ENCODE data around the gene CBLB.

The CBLB gene

DNA sequence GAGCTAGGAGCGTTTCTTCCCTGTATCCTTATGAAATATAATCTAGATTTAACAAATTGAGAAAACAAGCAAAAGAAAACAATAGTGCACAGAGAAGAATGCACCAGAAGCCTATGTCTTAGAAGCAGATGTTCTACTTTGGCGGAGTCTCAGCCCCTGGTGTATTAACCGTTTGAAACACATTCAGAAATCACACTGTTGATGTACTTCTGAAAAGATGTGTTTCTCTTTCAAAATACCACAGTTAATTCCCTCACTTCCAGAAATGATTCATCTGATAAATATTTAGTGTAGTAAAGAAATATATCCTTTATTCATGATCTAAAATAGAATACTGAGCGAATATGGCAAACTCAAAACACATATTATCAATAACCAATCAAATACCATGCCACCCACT is 77.7 kb downstream of the CBLB start:
- Histone ChIP-seq H3K4me3 (ENCODE audit: low read depth, low read length) (no peak overlapping the region), H3K4me1 (ENCODE audit: control insufficient read depth, insufficient read depth, low read length) (no peaks in the 10 kb centered on the region), H3K27ac (ENCODE audit: extremely low read depth, low read depth, low read length) (no peak overlapping the region), H3K36me3 (ENCODE audit: control insufficient read depth in 2 of 2, insufficient read depth in 1 of 2, low read length in 2 of 2) (no peaks in the 10 kb centered on the region), H3K9me3 (ENCODE audit: control insufficient read depth, insufficient read depth, low read depth, low read length) (no peaks in the 10 kb centered on the region)
- ChIA-PET POLR2A (interaction anchor here (0.6 kb wide), 1 partner anchor 15 kb away, joined by 4 read pairs; no protein-coding TSS in a partner anchor), CTCF (no interaction called here)
- TF ChIP-seq, protein P1, sequence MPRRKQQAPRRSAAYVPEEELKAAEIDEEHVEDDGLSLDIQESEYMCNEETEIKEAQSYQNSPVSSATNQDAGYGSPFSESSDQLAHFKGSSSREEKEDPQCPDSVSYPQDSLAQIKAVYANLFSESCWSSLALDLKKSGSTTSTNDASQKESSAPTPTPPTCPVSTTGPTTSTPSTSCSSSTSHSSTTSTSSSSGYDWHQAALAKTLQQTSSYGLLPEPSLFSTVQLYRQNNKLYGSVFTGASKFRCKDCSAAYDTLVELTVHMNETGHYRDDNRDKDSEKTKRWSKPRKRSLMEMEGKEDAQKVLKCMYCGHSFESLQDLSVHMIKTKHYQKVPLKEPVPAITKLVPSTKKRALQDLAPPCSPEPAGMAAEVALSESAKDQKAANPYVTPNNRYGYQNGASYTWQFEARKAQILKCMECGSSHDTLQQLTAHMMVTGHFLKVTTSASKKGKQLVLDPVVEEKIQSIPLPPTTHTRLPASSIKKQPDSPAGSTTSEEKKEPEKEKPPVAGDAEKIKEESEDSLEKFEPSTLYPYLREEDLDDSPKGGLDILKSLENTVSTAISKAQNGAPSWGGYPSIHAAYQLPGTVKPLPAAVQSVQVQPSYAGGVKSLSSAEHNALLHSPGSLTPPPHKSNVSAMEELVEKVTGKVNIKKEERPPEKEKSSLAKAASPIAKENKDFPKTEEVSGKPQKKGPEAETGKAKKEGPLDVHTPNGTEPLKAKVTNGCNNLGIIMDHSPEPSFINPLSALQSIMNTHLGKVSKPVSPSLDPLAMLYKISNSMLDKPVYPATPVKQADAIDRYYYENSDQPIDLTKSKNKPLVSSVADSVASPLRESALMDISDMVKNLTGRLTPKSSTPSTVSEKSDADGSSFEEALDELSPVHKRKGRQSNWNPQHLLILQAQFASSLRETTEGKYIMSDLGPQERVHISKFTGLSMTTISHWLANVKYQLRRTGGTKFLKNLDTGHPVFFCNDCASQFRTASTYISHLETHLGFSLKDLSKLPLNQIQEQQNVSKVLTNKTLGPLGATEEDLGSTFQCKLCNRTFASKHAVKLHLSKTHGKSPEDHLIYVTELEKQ (tag by site-specific recombination; IDR thresholded peaks at IDR 0.05; ENCODE audit: borderline replicate concordance) = no peak
- no peak for TF ChIP-seq BCL11A (tag by site-specific recombination; IDR thresholded peaks at IDR 0.05; ENCODE audit: low read depth)

DNA sequence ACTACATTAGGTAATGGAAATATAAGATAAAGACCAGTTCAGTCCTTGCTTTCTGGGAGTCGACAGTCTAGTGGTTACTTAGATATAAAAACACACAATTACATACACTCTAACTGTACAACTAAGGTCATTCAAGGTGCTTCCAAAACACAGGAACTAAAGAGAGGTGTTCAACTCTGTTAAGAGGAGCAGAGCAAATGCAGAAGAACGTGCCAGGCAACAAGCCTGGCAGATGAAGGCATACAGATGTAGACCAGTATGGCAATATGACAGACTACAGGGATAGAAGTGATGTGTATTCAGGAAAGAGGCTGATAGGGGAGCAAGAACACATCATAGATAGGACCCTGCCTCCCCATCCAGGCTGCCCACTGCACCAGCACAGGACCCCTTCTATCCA is 78.3 kb downstream of the CBLB start:
- Histone ChIP-seq H3K4me1 (ENCODE audit: control insufficient read depth, insufficient read depth, low read length) (no peaks in the 10 kb centered on the region), H3K4me3 (ENCODE audit: low read depth, low read length) (no peak overlapping the region), H3K9me3 (ENCODE audit: control insufficient read depth, insufficient read depth, low read depth, low read length) (no peaks in the 10 kb centered on the region), H3K27ac (ENCODE audit: extremely low read depth, low read depth, low read length) (no peak overlapping the region), H3K36me3 (ENCODE audit: control insufficient read depth in 2 of 2, insufficient read depth in 1 of 2, low read length in 2 of 2) (no peaks in the 10 kb centered on the region)
- POLR2A ChIA-PET = interaction anchor here (0.6 kb wide), 1 partner anchor 16 kb away, joined by 4 read pairs; no protein-coding TSS in a partner anchor
- TF ChIP-seq YY1 (tag by site-specific recombination; IDR thresholded peaks at IDR 0.05) = no peak
- no peak for TF ChIP-seq ZNF174 (tag by site-specific recombination; IDR thresholded peaks at IDR 0.05)
- TF ChIP-seq, protein P2, sequence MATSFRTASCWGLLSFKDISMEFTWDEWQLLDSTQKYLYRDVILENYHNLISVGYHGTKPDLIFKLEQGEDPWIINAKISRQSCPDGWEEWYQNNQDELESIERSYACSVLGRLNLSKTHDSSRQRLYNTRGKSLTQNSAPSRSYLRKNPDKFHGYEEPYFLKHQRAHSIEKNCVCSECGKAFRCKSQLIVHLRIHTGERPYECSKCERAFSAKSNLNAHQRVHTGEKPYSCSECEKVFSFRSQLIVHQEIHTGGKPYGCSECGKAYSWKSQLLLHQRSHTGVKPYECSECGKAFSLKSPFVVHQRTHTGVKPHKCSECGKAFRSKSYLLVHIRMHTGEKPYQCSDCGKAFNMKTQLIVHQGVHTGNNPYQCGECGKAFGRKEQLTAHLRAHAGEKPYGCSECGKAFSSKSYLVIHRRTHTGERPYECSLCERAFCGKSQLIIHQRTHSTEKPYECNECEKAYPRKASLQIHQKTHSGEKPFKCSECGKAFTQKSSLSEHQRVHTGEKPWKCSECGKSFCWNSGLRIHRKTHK (tag by site-specific recombination; IDR thresholded peaks at IDR 0.05) = no peak
- TF ChIP-seq ZNF677 (tag by site-specific recombination; IDR thresholded peaks at IDR 0.05) = no peak
- no peak for TF ChIP-seq BCL11A (tag by site-specific recombination; IDR thresholded peaks at IDR 0.05; ENCODE audit: low read depth)
- TF ChIP-seq, protein P3, sequence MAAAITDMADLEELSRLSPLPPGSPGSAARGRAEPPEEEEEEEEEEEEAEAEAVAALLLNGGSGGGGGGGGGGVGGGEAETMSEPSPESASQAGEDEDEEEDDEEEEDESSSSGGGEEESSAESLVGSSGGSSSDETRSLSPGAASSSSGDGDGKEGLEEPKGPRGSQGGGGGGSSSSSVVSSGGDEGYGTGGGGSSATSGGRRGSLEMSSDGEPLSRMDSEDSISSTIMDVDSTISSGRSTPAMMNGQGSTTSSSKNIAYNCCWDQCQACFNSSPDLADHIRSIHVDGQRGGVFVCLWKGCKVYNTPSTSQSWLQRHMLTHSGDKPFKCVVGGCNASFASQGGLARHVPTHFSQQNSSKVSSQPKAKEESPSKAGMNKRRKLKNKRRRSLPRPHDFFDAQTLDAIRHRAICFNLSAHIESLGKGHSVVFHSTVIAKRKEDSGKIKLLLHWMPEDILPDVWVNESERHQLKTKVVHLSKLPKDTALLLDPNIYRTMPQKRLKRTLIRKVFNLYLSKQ (tag by site-specific recombination; IDR thresholded peaks at IDR 0.05; ENCODE audit: borderline replicate concordance) = no peak
- TF ChIP-seq ZNF610 (tag by site-specific recombination; IDR thresholded peaks at IDR 0.05; ENCODE audit: borderline replicate concordance) = no peak
- no peak for TF ChIP-seq ZNF248 (tag by site-specific recombination; IDR thresholded peaks at IDR 0.05)
- TF ChIP-seq, protein P4, sequence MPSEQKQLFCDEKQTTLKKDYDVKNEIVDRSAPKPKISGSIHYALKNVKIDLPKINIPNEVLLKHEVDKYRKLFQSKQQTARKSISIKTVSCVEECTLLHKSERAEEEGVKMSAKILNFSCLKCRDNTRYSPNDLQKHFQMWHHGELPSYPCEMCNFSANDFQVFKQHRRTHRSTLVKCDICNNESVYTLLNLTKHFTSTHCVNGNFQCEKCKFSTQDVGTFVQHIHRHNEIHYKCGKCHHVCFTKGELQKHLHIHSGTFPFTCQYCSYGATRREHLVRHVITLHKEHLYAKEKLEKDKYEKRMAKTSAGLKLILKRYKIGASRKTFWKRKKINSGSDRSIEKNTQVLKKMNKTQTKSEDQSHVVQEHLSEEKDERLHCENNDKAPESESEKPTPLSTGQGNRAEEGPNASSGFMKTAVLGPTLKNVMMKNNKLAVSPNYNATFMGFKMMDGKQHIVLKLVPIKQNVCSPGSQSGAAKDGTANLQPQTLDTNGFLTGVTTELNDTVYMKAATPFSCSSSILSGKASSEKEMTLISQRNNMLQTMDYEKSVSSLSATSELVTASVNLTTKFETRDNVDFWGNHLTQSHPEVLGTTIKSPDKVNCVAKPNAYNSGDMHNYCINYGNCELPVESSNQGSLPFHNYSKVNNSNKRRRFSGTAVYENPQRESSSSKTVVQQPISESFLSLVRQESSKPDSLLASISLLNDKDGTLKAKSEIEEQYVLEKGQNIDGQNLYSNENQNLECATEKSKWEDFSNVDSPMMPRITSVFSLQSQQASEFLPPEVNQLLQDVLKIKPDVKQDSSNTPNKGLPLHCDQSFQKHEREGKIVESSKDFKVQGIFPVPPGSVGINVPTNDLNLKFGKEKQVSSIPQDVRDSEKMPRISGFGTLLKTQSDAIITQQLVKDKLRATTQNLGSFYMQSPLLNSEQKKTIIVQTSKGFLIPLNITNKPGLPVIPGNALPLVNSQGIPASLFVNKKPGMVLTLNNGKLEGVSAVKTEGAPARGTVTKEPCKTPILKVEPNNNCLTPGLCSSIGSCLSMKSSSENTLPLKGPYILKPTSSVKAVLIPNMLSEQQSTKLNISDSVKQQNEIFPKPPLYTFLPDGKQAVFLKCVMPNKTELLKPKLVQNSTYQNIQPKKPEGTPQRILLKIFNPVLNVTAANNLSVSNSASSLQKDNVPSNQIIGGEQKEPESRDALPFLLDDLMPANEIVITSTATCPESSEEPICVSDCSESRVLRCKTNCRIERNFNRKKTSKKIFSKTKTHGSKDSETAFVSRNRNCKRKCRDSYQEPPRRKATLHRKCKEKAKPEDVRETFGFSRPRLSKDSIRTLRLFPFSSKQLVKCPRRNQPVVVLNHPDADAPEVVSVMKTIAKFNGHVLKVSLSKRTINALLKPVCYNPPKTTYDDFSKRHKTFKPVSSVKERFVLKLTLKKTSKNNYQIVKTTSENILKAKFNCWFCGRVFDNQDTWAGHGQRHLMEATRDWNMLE (tag by site-specific recombination; conservative IDR thresholded peaks at IDR 0.05; ENCODE audit: low read depth) = no peak
- CTCF ChIA-PET = no interaction called here

All from HEK293 (cell line).